SK-N-SH (cell line): ENCODE results near the gene NDUFS6. TPM values are rescaled to one million over a fixed set of nuclear protein-coding genes. Genes with fewer than 3 reads are reported as not detected.

ENCODE experiments used
- CTCF ChIA-PET: fragments of 300-600, 350-600 bp; formaldehyde crosslinking; extraction: SDS; loops from one replicate; lab custom pipeline; 2021; lab: Yijun Ruan, JAX
- POLR2A ChIA-PET: fragments of 350-600 bp; sonication (Branson Sonifier 250); formaldehyde crosslinking; extraction: SDS; loops from one replicate; lab custom pipeline; 2020; ENCODE audit warnings: antibody characterized with exemption, inconsistent platforms; lab: Yijun Ruan, JAX
- DNase-seq: peaks from one replicate; pipeline ENCODE4 v3.0.0; 2012
- H2AFZ ChIP-seq: fragments of 200-600 bp; sonication (generic); 2 replicates; pipeline ENCODE4 v1.8.1; 2016; ENCODE audit warnings: antibody characterized with exemption, mild to moderate bottlenecking, low read depth
- H3F3A ChIP-seq: fragments of 200-600 bp; sonication (generic); replicated peaks from 2 replicates; pipeline ENCODE3; 2016; ENCODE audit warnings: antibody characterized with exemption, mild to moderate bottlenecking; ENCODE audit not compliant: insufficient read depth
- H3K27ac ChIP-seq, 2 experiments: fragments of 200-500 bp in 1 of 2; fragments of 200-600 bp in 1 of 2; sonication (Bioruptor generic) in 1 of 2; sonication (generic), shearing (Covaris generic) in 1 of 2; 2 replicates each; pipeline versions ENCODE4 v1.5.1 to v1.6.1; 2014 to 2016; ENCODE audit warnings: low read depth in 2 of 2, inconsistent platforms in 1 of 2, low read length in 1 of 2, mild to moderate bottlenecking in 1 of 2, mixed read lengths in 1 of 2
- H3K27me3 ChIP-seq: fragments of 200-600 bp; sonication (generic), shearing (Covaris generic); 2 replicates; pipeline ENCODE4 v1.6.1; 2016; ENCODE audit warnings: mixed run types; ENCODE audit not compliant: insufficient read depth
- H3K36me3 ChIP-seq, 2 experiments: fragments of 200-500 bp in 1 of 2; fragments of 200-600 bp in 1 of 2; sonication (Bioruptor generic) in 1 of 2; sonication (generic) in 1 of 2; replicated peaks in 1 of 2; 2 replicates each; pipeline versions ENCODE3 to v1.5.1; 2014 to 2016; ENCODE audit warnings: low read length in 1 of 2, mild to moderate bottlenecking in 1 of 2; ENCODE audit not compliant: insufficient read depth in 2 of 2, control insufficient read depth in 1 of 2
- H3K4me1 ChIP-seq, 2 experiments: fragments of 200-500 bp in 1 of 2; fragments of 200-600 bp in 1 of 2; sonication (Bioruptor generic) in 1 of 2; sonication (generic), shearing (Covaris generic) in 1 of 2; 2 replicates each; pipeline versions ENCODE4 v1.5.1 to v1.6.1; 2014 to 2016; ENCODE audit warnings: low read depth in 1 of 2, low read length in 1 of 2, mixed run types in 1 of 2; ENCODE audit not compliant: insufficient read depth in 2 of 2, control insufficient read depth in 1 of 2
- H3K4me2 ChIP-seq: fragments of 200-600 bp; sonication (generic), shearing (Covaris generic); 2 replicates; pipeline ENCODE4 v1.6.1; 2017; ENCODE audit warnings: mixed run types
- H3K4me3 ChIP-seq, 2 experiments: fragments of 200-500 bp in 1 of 2; fragments of 200-600 bp in 1 of 2; sonication (Bioruptor generic) in 1 of 2; sonication (generic), shearing (Covaris generic) in 1 of 2; 2 replicates each; pipeline versions ENCODE4 v1.5.1 to v1.8.1; 2014 to 2016; ENCODE audit warnings: low read depth in 2 of 2, inconsistent platforms in 1 of 2, low read length in 1 of 2, mild to moderate bottlenecking in 1 of 2, mixed read lengths in 1 of 2, moderate library complexity in 1 of 2
- H3K79me2 ChIP-seq: fragments of 200-600 bp; sonication (generic); 2 replicates; pipeline ENCODE4 v1.8.1; 2017; ENCODE audit warnings: mild to moderate bottlenecking; ENCODE audit not compliant: insufficient read depth
- H3K9ac ChIP-seq: fragments of 200-600 bp; sonication (generic); 2 replicates; pipeline ENCODE4 v1.6.1; 2017; ENCODE audit warnings: mixed run types
- H3K9me2 ChIP-seq: fragments of 200-600 bp; sonication (generic); 2 replicates; pipeline ENCODE4 v1.6.1; 2017; ENCODE audit warnings: mixed run types
- H3K9me3 ChIP-seq: fragments of 200-600 bp; sonication (generic); 2 replicates; pipeline ENCODE4 v1.6.1; 2017; ENCODE audit warnings: mixed run types, mild to moderate bottlenecking, moderate library complexity
- H4K20me1 ChIP-seq: fragments of 200-600 bp; sonication (generic); 2 replicates; pipeline ENCODE4 v1.6.1; 2017; ENCODE audit warnings: mild to moderate bottlenecking, mixed run types; ENCODE audit not compliant: insufficient read depth
- CHD2 ChIP-seq: fragments of 150-350 bp; IDR thresholded peaks from 2 replicates; pipeline ENCODE4 v1.6.1; 2018; ENCODE audit warnings: low read length; ENCODE audit not compliant: partially characterized antibody
- EP300 ChIP-seq, 2 experiments: IDR thresholded peaks; 2 replicates each; pipeline versions ENCODE4 v1.4.0 to v1.6.1; 2012; ENCODE audit warnings: borderline replicate concordance in 1 of 2, low read depth in 1 of 2, low read length in 1 of 2
- EZH2phosphoT487 ChIP-seq: fragments of 200-600 bp; sonication (generic); IDR thresholded peaks from 2 replicates; pipeline ENCODE4 v1.6.1; 2017; ENCODE audit warnings: low read depth, mixed run types, mild to moderate bottlenecking, antibody characterized with exemption, moderate library complexity, borderline replicate concordance
- FOSL2 ChIP-seq: IDR thresholded peaks from 2 replicates; pipeline ENCODE4 v1.4.0; 2012; ENCODE audit warnings: low read depth, mild to moderate bottlenecking, moderate library complexity, borderline replicate concordance
- FOXM1 ChIP-seq: IDR thresholded peaks from 2 replicates; pipeline ENCODE4 v1.4.0; 2012; ENCODE audit warnings: low read depth, mild to moderate bottlenecking
- GATA2 ChIP-seq: sonication (generic); formaldehyde crosslinking; IDR thresholded peaks from 2 replicates; pipeline ENCODE4 v1.5.0; 2020; ENCODE audit warnings: mild to moderate bottlenecking, missing genetic modification reagents
- MEF2A ChIP-seq: IDR thresholded peaks from 2 replicates; pipeline ENCODE4 v1.4.0; 2012; ENCODE audit warnings: low read depth, borderline replicate concordance
- MXI1 ChIP-seq: IDR thresholded peaks from 2 replicates; pipeline ENCODE4 v1.6.1; 2012; ENCODE audit warnings: mild to moderate bottlenecking, low read depth, low read length, improper control_type of control experiment
- NRF1 ChIP-seq: IDR thresholded peaks from 2 replicates; pipeline ENCODE4 v1.6.1; 2012; ENCODE audit warnings: low read depth, mild to moderate bottlenecking, low read length
- POLR2AphosphoS5 ChIP-seq: IDR thresholded peaks from 2 replicates; pipeline ENCODE4 v1.6.1; 2012; ENCODE audit warnings: low read depth, low read length
- RCOR1 ChIP-seq: fragments of 150-350 bp; IDR thresholded peaks from 2 replicates; pipeline ENCODE4 v1.6.1; 2017; ENCODE audit warnings: antibody characterized with exemption, low read length
- SIN3A ChIP-seq: IDR thresholded peaks from 2 replicates; pipeline ENCODE4 v1.6.1; 2012; ENCODE audit warnings: low read depth, mild to moderate bottlenecking, low read length, moderate library complexity, borderline replicate concordance
- SMC3 ChIP-seq: IDR thresholded peaks from 2 replicates; pipeline ENCODE4 v1.6.1; 2012; ENCODE audit warnings: low read depth, low read length, improper control_type of control experiment
- TCF12 ChIP-seq: IDR thresholded peaks from 2 replicates; pipeline ENCODE4 v1.4.0; 2012
- USF2 ChIP-seq: fragments of 150-350 bp; IDR thresholded peaks from 2 replicates; pipeline ENCODE4 v1.6.1; 2017; ENCODE audit warnings: antibody characterized with exemption, low read length, low read depth, borderline replicate concordance
- ZBTB33 ChIP-seq: IDR thresholded peaks from 2 replicates; pipeline ENCODE4 v1.4.0; 2012; ENCODE audit warnings: low read depth, borderline replicate concordance
- WGBS: methylation state at CpG from one replicate; pipeline ENCODE4 v1.1.6; 2017; ENCODE audit warnings: low lambda C conversion rate; 5-methylcytosine and 5-hydroxymethylcytosine counted together
- polyA plus RNA-seq, 3 experiments: library from polyadenylated mRNA; depleted of rRNA; stranded (reverse); fragments of >200 nt; gene quantifications; 2 replicates each; pipeline ENCODE4 v1.2.3, GENCODE V29; 2012
- TF ChIP-seq, protein P1 (sequence below): fragments of 200-600 bp; sonication (generic); IDR thresholded peaks from 2 replicates; pipeline ENCODE4 v1.6.1; 2017; ENCODE audit warnings: antibody characterized with exemption, mild to moderate bottlenecking, moderate library complexity
- TF ChIP-seq, protein P2 (sequence below): IDR thresholded peaks from 2 replicates; pipeline ENCODE4 v1.4.0; 2012; ENCODE audit warnings: low read depth
- TF ChIP-seq, protein P3 (sequence below): IDR thresholded peaks from 2 replicates; pipeline ENCODE4; 2012

Gene NDUFS6
- polyA plus RNA-seq, 1 of the 3 experiments (the other 2 are of a cell fraction), result 316 TPM

GRCh38 chr5:1785062-1785461 lies 16.1 kb upstream of the NDUFS6 start (continued):
- TF ChIP-seq, protein P1, sequence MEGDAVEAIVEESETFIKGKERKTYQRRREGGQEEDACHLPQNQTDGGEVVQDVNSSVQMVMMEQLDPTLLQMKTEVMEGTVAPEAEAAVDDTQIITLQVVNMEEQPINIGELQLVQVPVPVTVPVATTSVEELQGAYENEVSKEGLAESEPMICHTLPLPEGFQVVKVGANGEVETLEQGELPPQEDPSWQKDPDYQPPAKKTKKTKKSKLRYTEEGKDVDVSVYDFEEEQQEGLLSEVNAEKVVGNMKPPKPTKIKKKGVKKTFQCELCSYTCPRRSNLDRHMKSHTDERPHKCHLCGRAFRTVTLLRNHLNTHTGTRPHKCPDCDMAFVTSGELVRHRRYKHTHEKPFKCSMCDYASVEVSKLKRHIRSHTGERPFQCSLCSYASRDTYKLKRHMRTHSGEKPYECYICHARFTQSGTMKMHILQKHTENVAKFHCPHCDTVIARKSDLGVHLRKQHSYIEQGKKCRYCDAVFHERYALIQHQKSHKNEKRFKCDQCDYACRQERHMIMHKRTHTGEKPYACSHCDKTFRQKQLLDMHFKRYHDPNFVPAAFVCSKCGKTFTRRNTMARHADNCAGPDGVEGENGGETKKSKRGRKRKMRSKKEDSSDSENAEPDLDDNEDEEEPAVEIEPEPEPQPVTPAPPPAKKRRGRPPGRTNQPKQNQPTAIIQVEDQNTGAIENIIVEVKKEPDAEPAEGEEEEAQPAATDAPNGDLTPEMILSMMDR, result no peak

DNA sequence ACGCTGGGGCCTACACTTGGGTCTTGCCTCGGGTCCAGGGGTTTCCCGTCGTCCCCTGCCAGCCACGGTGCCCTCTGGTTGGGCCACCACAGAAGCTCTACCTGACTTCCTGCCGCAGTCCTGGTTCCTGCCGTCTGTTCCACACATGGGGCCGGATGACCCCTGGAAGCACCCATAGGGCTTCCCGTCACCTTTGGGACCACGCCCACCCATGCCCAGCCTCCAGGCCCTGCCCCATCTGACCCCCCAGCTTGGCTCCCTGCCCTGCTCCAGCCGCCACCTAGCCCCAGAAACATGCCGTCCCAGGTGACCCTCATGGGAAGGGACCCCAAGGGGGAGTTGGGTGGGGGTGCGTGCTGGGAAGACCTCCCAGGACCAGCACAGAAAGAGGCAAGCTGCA lies 15.2 kb upstream of the NDUFS6 start:
- H3K79me2 ChIP-seq, result no peaks in the 10 kb centered on the region
- H3K36me3 ChIP-seq, result no peaks in the 10 kb centered on the region
- H3K4me3 ChIP-seq, result no peak overlapping the region
- no peak for DNase-seq
- H3K9me2 ChIP-seq, result no peaks in the 10 kb centered on the region
- no peak overlapping the region for H3K9ac ChIP-seq
- no peak overlapping the region for H3K4me2 ChIP-seq
- TF ChIP-seq EZH2phosphoT487 (no peak), FOSL2 (no peak), FOXM1 (no peak), MEF2A (no peak), GATA2 (CRISPR knock-in tag) (no peak), EP300 (IDR thresholded peaks at IDR 0.05; ENCODE audit: borderline replicate concordance in 1 of 2, low read depth in 1 of 2, low read length in 1 of 2) (no peak), CHD2 (no peak), MXI1 (no peak), NRF1 (no peak), POLR2AphosphoS5 (no peak), SIN3A (no peak), TCF12 (no peak), RCOR1 (no peak), ZBTB33 (no peak), SMC3 (no peak), USF2 (no peak)
- TF ChIP-seq, protein P2, sequence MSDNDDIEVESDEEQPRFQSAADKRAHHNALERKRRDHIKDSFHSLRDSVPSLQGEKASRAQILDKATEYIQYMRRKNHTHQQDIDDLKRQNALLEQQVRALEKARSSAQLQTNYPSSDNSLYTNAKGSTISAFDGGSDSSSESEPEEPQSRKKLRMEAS, result no peak
- TF ChIP-seq, protein P1, result no peak
- TF ChIP-seq, protein P3, sequence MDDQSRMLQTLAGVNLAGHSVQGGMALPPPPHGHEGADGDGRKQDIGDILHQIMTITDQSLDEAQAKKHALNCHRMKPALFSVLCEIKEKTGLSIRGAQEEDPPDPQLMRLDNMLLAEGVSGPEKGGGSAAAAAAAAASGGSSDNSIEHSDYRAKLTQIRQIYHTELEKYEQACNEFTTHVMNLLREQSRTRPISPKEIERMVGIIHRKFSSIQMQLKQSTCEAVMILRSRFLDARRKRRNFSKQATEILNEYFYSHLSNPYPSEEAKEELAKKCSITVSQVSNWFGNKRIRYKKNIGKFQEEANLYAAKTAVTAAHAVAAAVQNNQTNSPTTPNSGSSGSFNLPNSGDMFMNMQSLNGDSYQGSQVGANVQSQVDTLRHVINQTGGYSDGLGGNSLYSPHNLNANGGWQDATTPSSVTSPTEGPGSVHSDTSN, result no peak
- POLR2A ChIA-PET, result no interaction called here
- H3F3A ChIP-seq, result peaks cover 18% of the 10 kb centered on the region
- no peaks in the 10 kb centered on the region for H4K20me1 ChIP-seq
- no peak overlapping the region for H2AFZ ChIP-seq
- no peak overlapping the region for H3K27ac ChIP-seq
- H3K4me1 ChIP-seq, result no peaks in the 10 kb centered on the region
- peaks cover 28% of the 10 kb centered on the region for H3K27me3 ChIP-seq
- H3K9me3 ChIP-seq, result no peaks in the 10 kb centered on the region
- CTCF ChIA-PET, result interaction anchor here (1.0 kb wide), 1 partner anchor 114 kb away, joined by 3 read pairs; no protein-coding TSS in a partner anchor
- WGBS, result 64% methylated on average over 8 of the region's 13 CpGs
